MM.1S (cell line): Measurements from ENCODE around the gene CAPZA1.
A peak's percentile ranks its signal among the peaks of the same experiment; 100 is the strongest.

Source experiments
- DNase-seq: peaks from one replicate; pipeline ENCODE4 v3.0.0-alpha.2; 2015
- H2AFZ ChIP-seq: fragments of 300-600 bp; sonication (generic); 2 replicates; pipeline ENCODE4 v1.6.0; 2016; ENCODE audit warnings: antibody characterized with exemption, low read length
- H3F3A ChIP-seq: fragments of 300-600 bp; sonication (generic); 2 replicates; pipeline ENCODE4 v1.6.1; 2016; ENCODE audit warnings: mild to moderate bottlenecking, antibody characterized with exemption, low read length, moderate library complexity, mixed read lengths; ENCODE audit not compliant: insufficient read depth
- H3K27ac ChIP-seq: fragments of 300-600 bp; sonication (generic); 2 replicates; pipeline ENCODE4 v1.5.1; 2016; ENCODE audit warnings: mild to moderate bottlenecking, low read length
- H3K27me3 ChIP-seq: fragments of 300-600 bp; sonication (generic); replicated peaks from 2 replicates; pipeline ENCODE4 v1.6.0; 2016; ENCODE audit warnings: low read length; ENCODE audit not compliant: insufficient read depth
- H3K36me3 ChIP-seq: fragments of 300-600 bp; sonication (generic); replicated peaks from 2 replicates; pipeline ENCODE4 v1.6.1; 2016; ENCODE audit warnings: mild to moderate bottlenecking, low read length, mixed read lengths; ENCODE audit not compliant: insufficient read depth
- H3K4me1 ChIP-seq: fragments of 300-600 bp; sonication (generic); 2 replicates; pipeline ENCODE4 v1.6.1; 2016; ENCODE audit warnings: low read length, mixed read lengths
- H3K4me2 ChIP-seq: fragments of 300-600 bp; sonication (generic); 2 replicates; pipeline ENCODE4 v1.6.0; 2016; ENCODE audit warnings: low read depth, low read length
- H3K4me3 ChIP-seq: fragments of 300-600 bp; sonication (generic); 2 replicates; pipeline ENCODE4 v1.5.1; 2016; ENCODE audit warnings: low read length, mixed read lengths
- H3K79me2 ChIP-seq: fragments of 300-600 bp; sonication (generic); 2 replicates; pipeline ENCODE4 v1.6.1; 2016; ENCODE audit warnings: mixed run types, low read length, mixed read lengths
- H3K9ac ChIP-seq: fragments of 300-600 bp; sonication (generic); 2 replicates; pipeline ENCODE4 v1.6.1; 2016; ENCODE audit warnings: low read length, mixed read lengths
- H3K9me2 ChIP-seq: fragments of 300-600 bp; sonication (generic); replicated peaks from 2 replicates; pipeline ENCODE4 v1.6.1; 2016; ENCODE audit warnings: mild to moderate bottlenecking, low read length, mixed read lengths; ENCODE audit not compliant: insufficient read depth
- H3K9me3 ChIP-seq: fragments of 300-600 bp; sonication (generic); replicated peaks from 2 replicates; pipeline ENCODE4 v1.6.1; 2016; ENCODE audit warnings: mild to moderate bottlenecking, low read length, mixed read lengths; ENCODE audit not compliant: insufficient read depth
- H4K20me1 ChIP-seq: fragments of 300-600 bp; sonication (generic); 2 replicates; pipeline ENCODE4 v1.6.1; 2016; ENCODE audit warnings: mild to moderate bottlenecking, low read length, moderate library complexity, mixed read lengths; ENCODE audit not compliant: insufficient read depth
- CTCF ChIP-seq: fragments of 300-600 bp; sonication (generic); IDR thresholded peaks from 2 replicates; pipeline ENCODE4 v1.5.1; 2016; ENCODE audit warnings: antibody characterized with exemption, low read length, mixed read lengths
- EZH2 ChIP-seq: fragments of 300-600 bp; sonication (generic); optimal IDR thresholded peaks from 2 replicates; pipeline ENCODE3; 2017; ENCODE audit warnings: low read depth, mild to moderate bottlenecking, antibody characterized with exemption, low read length, mixed read lengths
- EZH2phosphoT487 ChIP-seq: fragments of 300-600 bp; sonication (generic); IDR thresholded peaks from 2 replicates; pipeline ENCODE4 v1.6.1; 2018; ENCODE audit warnings: antibody characterized with exemption, low read length

The CAPZA1 gene

GRCh38 chr1:112698366-112699310 lies 79.0 kb downstream of the CAPZA1 start:
- no peak overlapping the region for H3K4me3 ChIP-seq
- H3K27ac ChIP-seq, result no peak overlapping the region
- no peak overlapping the region for H3K9ac ChIP-seq
- H3K27me3 ChIP-seq, result no peaks in the 10 kb centered on the region
- H3K9me2 ChIP-seq, result no peaks in the 10 kb centered on the region
- TF ChIP-seq EZH2, result no peak
- TF ChIP-seq CTCF, result no peak
- no peak for TF ChIP-seq EZH2phosphoT487
- H3K9me3 ChIP-seq, result no peaks in the 10 kb centered on the region
- H3K36me3 ChIP-seq, result no peaks in the 10 kb centered on the region
- no peak overlapping the region for H2AFZ ChIP-seq
- no peaks in the 10 kb centered on the region for H3F3A ChIP-seq
- H3K79me2 ChIP-seq, result no peaks in the 10 kb centered on the region
- no peaks in the 10 kb centered on the region for H4K20me1 ChIP-seq
- no peak overlapping the region for H3K4me2 ChIP-seq
- peaks cover 13% of the 10 kb centered on the region for H3K4me1 ChIP-seq
- DNase-seq, result no peak

GRCh38 chr1:112699425-112700144 lies 80.0 kb downstream of the CAPZA1 start:
- H3K4me2 ChIP-seq, result no peak overlapping the region
- H3F3A ChIP-seq, result no peaks in the 10 kb centered on the region
- no peak overlapping the region for H3K4me3 ChIP-seq
- no peak overlapping the region for H3K9ac ChIP-seq
- no peaks in the 10 kb centered on the region for H3K79me2 ChIP-seq
- no peaks in the 10 kb centered on the region for H4K20me1 ChIP-seq
- H3K27ac ChIP-seq, result no peak overlapping the region
- H3K9me2 ChIP-seq, result no peaks in the 10 kb centered on the region
- DNase-seq, result no peak
- peaks cover 13% of the 10 kb centered on the region for H3K4me1 ChIP-seq
- no peaks in the 10 kb centered on the region for H3K27me3 ChIP-seq
- no peaks in the 10 kb centered on the region for H3K9me3 ChIP-seq
- TF ChIP-seq EZH2 (no peak), EZH2phosphoT487 (no peak), CTCF (no peak)
- H2AFZ ChIP-seq, result no peak overlapping the region
- no peaks in the 10 kb centered on the region for H3K36me3 ChIP-seq

GRCh38 chr1:112700290-112701226 lies 80.9 kb downstream of the CAPZA1 start:
- H3K9me3 ChIP-seq, result no peaks in the 10 kb centered on the region
- no peak overlapping the region for H3K4me3 ChIP-seq
- no peaks in the 10 kb centered on the region for H3K79me2 ChIP-seq
- H3K4me2 ChIP-seq, result peak overlapping the region; percentile 37
- peak overlapping the region; percentile 8; the same call in 1 of the 2 replicates for H3K27ac ChIP-seq
- no peaks in the 10 kb centered on the region for H3K36me3 ChIP-seq
- no peak for TF ChIP-seq EZH2phosphoT487
- TF ChIP-seq EZH2, result no peak
- no peak for TF ChIP-seq CTCF
- H3K27me3 ChIP-seq, result no peaks in the 10 kb centered on the region
- peak; percentile 60 for DNase-seq
- H2AFZ ChIP-seq, result no peak overlapping the region
- no peak overlapping the region for H3K9ac ChIP-seq
- no peaks in the 10 kb centered on the region for H3F3A ChIP-seq
- H3K4me1 ChIP-seq, result peaks cover 15% of the 10 kb centered on the region
- H4K20me1 ChIP-seq, result no peaks in the 10 kb centered on the region
- no peaks in the 10 kb centered on the region for H3K9me2 ChIP-seq
